ENCODE measurements around the gene GABRG3. TPM values are rescaled to one million over a fixed set of nuclear protein-coding genes. Genes with fewer than 3 reads are reported as not detected.

The GABRG3 gene
- total and polyA plus RNA-seq, 9 of the 15 experiments (the other 6 are each of a cell fraction or from before 2014, with no cell fraction given) = 4.0 to 15.1 (median 11.2) TPM

DNA sequence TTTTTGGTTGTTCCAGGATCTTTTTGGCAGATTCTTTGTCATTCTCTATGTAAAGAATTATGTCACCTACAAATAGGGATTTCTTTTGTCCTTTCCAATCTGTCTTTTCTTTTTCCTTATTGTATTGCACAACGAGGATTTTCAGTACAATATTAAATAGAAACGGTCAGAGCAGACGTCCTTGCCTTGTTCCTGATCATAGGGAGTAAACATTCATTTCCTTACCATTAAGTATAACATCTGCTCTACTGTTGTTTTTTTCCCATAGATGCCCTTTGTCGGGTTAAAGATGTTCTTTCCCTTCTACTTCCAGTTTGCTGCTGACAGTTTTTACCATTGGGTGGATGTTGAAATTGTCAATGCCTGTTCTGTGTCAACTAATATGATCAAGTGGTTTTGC lies 599.8 kb downstream of the GABRG3 start:
- ATAC-seq = no peak
- Histone ChIP-seq H3K4me2 (ENCODE audit: insufficient read depth, low read length) (no peak overlapping the region), H3K27ac (ENCODE audit: extremely low read depth, low read depth, low read length) (no peak overlapping the region), H3K36me3 (ENCODE audit: control insufficient read depth, insufficient read depth, low read length) (no peaks in the 10 kb centered on the region), H3K27me3 (ENCODE audit: control insufficient read depth in 2 of 2, insufficient read depth in 2 of 2, low read length in 2 of 2) (peaks cover 2 to 15% of the 10 kb centered on the region in 2 experiments; a peak in 3 of 5 replicates), H3K4me1 (replicated peaks in 1 of 2; ENCODE audit: control insufficient read depth in 2 of 2, insufficient read depth in 2 of 2, low read length in 2 of 2) (peaks cover 0 to 3% of the 10 kb centered on the region in 2 experiments; a peak in 1 of 5 replicates), H3K4me3 (no peak overlapping the region), H3K9ac (ENCODE audit: insufficient read depth in 1 of 2, low read depth in 2 of 2, low read length in 2 of 2) (no peak overlapping the region), H3K9me1 (ENCODE audit: control insufficient read depth, insufficient read depth, low read length) (no peaks in the 10 kb centered on the region), H3K9me3 (replicated peaks; ENCODE audit: control insufficient read depth, insufficient read depth, low read depth, low read length) (no peaks in the 10 kb centered on the region), H4K20me1 (replicated peaks; ENCODE audit: control insufficient read depth, insufficient read depth, low read length) (no peaks in the 10 kb centered on the region), H2AFZ (ENCODE audit: low read depth, low read length) (no peak overlapping the region), H3K79me2 (ENCODE audit: control insufficient read depth, insufficient read depth, low read length) (no peaks in the 10 kb centered on the region)
- no peak for TF ChIP-seq PPARD (CRISPR knock-in tag; IDR thresholded peaks at IDR 0.05)
- intact Hi-C loops (cut with micrococcal nuclease) = no loop called here
- ChIA-PET POLR2A (no interaction called here), CTCF (ENCODE audit: low intra/inter-chr PET ratio) (no interaction called here)
- 0% methylated on average over 4 of the region's 4 CpGs for WGBS (ENCODE audit: insufficient coverage, low coverage, missing lambda C conversion rate)
- BruUV-seq (replicated peaks) = no TSS peak
- no peak for DNase-seq (ENCODE audit: extremely low read depth in 1 of 4, low spot score in 3 of 4)
- in situ Hi-C loops (cut with MboI) = no loop called here
- no peak for FAIRE-seq

- ChIA-PET CTCF (ENCODE audit: low intra/inter-chr PET ratio) (no interaction called here), POLR2A (interaction anchor here (1.2 kb wide), 1 partner anchor 72 kb away, joined by 3 read pairs; no protein-coding TSS in a partner anchor)
- DNase-seq (ENCODE audit: extremely low read depth in 1 of 4, low spot score in 3 of 4) = no peak
- no peaks in the 10 kb centered on the region for H3K9me1 ChIP-seq (ENCODE audit: control insufficient read depth, insufficient read depth, low read length)
- no peak; the same call in 2 of the 3 replicates for ATAC-seq
- FAIRE-seq = no peak
- BruUV-seq (replicated peaks) = no TSS peak
- H3K4me1 ChIP-seq (replicated peaks in 1 of 2; ENCODE audit: control insufficient read depth in 2 of 2, insufficient read depth in 2 of 2, low read length in 2 of 2) = peaks cover 0 to 3% of the 10 kb centered on the region in 2 experiments; a peak in 1 of 5 replicates
- no peaks in the 10 kb centered on the region for H3K36me3 ChIP-seq (ENCODE audit: control insufficient read depth, insufficient read depth, low read length)
- H3K27ac ChIP-seq (ENCODE audit: extremely low read depth, low read depth, low read length) = no peak overlapping the region
- in situ Hi-C loops (cut with MboI) (no loop called here), intact Hi-C loops (cut with micrococcal nuclease) (no loop called here)
- H3K79me2 ChIP-seq (ENCODE audit: control insufficient read depth, insufficient read depth, low read length) = no peaks in the 10 kb centered on the region
- H3K4me2 ChIP-seq (ENCODE audit: insufficient read depth, low read length) = no peak overlapping the region; the same call in 1 of the 2 replicates
- no peak overlapping the region for H3K4me3 ChIP-seq
- H3K9me3 ChIP-seq (replicated peaks; ENCODE audit: control insufficient read depth, insufficient read depth, low read depth, low read length) = no peaks in the 10 kb centered on the region
- H4K20me1 ChIP-seq (replicated peaks; ENCODE audit: control insufficient read depth, insufficient read depth, low read length) = no peaks in the 10 kb centered on the region
- 5% methylated on average over 20 of the region's 26 CpGs for WGBS (ENCODE audit: insufficient coverage, low coverage, missing lambda C conversion rate)
- H3K27me3 ChIP-seq (ENCODE audit: control insufficient read depth in 2 of 2, insufficient read depth in 2 of 2, low read length in 2 of 2) = peaks cover 2 to 15% of the 10 kb centered on the region in 2 experiments; a peak in 3 of 5 replicates
- H3K9ac ChIP-seq (ENCODE audit: insufficient read depth in 1 of 2, low read depth in 2 of 2, low read length in 2 of 2) = no peak overlapping the region
- H2AFZ ChIP-seq (ENCODE audit: low read depth, low read length) = no peak overlapping the region
- TF ChIP-seq RCOR1 (IDR thresholded peaks at IDR 0.05; ENCODE audit: borderline replicate concordance in 1 of 2, low read depth in 2 of 2, low read length in 2 of 2) (no peak), SMAD4 (CRISPR knock-in tag; conservative IDR thresholded peaks at IDR 0.05) (no peak), IFI16 (CRISPR knock-in tag; IDR thresholded peaks at IDR 0.05) (no peak), SRSF7 (optimal IDR thresholded peaks at IDR 0.05; ENCODE audit: low read depth, low read length) (no peak), ZNF354B (CRISPR knock-in tag; IDR thresholded peaks at IDR 0.05) (no peak)
- TF ChIP-seq, protein P1, sequence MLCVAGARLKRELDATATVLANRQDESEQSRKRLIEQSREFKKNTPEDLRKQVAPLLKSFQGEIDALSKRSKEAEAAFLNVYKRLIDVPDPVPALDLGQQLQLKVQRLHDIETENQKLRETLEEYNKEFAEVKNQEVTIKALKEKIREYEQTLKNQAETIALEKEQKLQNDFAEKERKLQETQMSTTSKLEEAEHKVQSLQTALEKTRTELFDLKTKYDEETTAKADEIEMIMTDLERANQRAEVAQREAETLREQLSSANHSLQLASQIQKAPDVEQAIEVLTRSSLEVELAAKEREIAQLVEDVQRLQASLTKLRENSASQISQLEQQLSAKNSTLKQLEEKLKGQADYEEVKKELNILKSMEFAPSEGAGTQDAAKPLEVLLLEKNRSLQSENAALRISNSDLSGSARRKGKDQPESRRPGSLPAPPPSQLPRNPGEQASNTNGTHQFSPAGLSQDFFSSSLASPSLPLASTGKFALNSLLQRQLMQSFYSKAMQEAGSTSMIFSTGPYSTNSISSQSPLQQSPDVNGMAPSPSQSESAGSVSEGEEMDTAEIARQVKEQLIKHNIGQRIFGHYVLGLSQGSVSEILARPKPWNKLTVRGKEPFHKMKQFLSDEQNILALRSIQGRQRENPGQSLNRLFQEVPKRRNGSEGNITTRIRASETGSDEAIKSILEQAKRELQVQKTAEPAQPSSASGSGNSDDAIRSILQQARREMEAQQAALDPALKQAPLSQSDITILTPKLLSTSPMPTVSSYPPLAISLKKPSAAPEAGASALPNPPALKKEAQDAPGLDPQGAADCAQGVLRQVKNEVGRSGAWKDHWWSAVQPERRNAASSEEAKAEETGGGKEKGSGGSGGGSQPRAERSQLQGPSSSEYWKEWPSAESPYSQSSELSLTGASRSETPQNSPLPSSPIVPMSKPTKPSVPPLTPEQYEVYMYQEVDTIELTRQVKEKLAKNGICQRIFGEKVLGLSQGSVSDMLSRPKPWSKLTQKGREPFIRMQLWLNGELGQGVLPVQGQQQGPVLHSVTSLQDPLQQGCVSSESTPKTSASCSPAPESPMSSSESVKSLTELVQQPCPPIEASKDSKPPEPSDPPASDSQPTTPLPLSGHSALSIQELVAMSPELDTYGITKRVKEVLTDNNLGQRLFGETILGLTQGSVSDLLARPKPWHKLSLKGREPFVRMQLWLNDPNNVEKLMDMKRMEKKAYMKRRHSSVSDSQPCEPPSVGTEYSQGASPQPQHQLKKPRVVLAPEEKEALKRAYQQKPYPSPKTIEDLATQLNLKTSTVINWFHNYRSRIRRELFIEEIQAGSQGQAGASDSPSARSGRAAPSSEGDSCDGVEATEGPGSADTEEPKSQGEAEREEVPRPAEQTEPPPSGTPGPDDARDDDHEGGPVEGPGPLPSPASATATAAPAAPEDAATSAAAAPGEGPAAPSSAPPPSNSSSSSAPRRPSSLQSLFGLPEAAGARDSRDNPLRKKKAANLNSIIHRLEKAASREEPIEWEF (CRISPR knock-in tag; IDR thresholded peaks at IDR 0.05) = no peak
- TF ChIP-seq, protein P2, sequence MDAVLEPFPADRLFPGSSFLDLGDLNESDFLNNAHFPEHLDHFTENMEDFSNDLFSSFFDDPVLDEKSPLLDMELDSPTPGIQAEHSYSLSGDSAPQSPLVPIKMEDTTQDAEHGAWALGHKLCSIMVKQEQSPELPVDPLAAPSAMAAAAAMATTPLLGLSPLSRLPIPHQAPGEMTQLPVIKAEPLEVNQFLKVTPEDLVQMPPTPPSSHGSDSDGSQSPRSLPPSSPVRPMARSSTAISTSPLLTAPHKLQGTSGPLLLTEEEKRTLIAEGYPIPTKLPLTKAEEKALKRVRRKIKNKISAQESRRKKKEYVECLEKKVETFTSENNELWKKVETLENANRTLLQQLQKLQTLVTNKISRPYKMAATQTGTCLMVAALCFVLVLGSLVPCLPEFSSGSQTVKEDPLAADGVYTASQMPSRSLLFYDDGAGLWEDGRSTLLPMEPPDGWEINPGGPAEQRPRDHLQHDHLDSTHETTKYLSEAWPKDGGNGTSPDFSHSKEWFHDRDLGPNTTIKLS (IDR thresholded peaks at IDR 0.05; ENCODE audit: borderline replicate concordance, low read depth) = no peak
Observed at GRCh38 chr15:27573805-27574485, 603.0 kb downstream of the GABRG3 start.

Measured in K562 (cell line).